Measurements from ENCODE around the gene AMELY.

The AMELY gene, protein sequence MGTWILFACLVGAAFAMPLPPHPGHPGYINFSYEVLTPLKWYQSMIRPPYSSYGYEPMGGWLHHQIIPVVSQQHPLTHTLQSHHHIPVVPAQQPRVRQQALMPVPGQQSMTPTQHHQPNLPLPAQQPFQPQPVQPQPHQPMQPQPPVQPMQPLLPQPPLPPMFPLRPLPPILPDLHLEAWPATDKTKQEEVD
- total RNA-seq = 0 reads per million in 9 experiments

GRCh38 chrY:6911253-6911881, at the start of gene AMELY:
Gene AMELY (minus strand): TSS chrY:6911752. CDS start chrY:6872608, 39,144 bp downstream.
- Mint-ChIP-seq H3K9me3 (no peaks in the 10 kb centered on the region), H3K36me3 (ENCODE audit: insufficient read depth) (no peaks in the 10 kb centered on the region), H3K4me3 (peak within 1 kb of the TSS; percentile 45 to 67), H3K27me3 (peaks cover 33 to 53% of the 10 kb centered on the region in 2 donors), H3K27ac (no peak within 1 kb of the TSS), H3K4me1 (ENCODE audit: low read depth in 2 of 2) (peaks cover 6 to 15% of the 10 kb centered on the region in 2 donors)
- ATAC-seq (replicated peaks) (no peak), DNase-seq (no peak)

- Mint-ChIP-seq H3K27me3 (peaks cover 0 to 42% of the 10 kb centered on the region in 2 donors), H3K27ac (no peak overlapping the region), H3K4me1 (ENCODE audit: low read depth in 2 of 2) (no peaks in the 10 kb centered on the region), H3K36me3 (ENCODE audit: insufficient read depth) (no peaks in the 10 kb centered on the region), H3K9me3 (no peaks in the 10 kb centered on the region), H3K4me3 (no peak overlapping the region)
- no peak for DNase-seq
- no peak for ATAC-seq (replicated peaks)
These were observed 38.4 kb upstream of the AMELY start for GRCh38 chrY:6949947-6950346.

DNA sequence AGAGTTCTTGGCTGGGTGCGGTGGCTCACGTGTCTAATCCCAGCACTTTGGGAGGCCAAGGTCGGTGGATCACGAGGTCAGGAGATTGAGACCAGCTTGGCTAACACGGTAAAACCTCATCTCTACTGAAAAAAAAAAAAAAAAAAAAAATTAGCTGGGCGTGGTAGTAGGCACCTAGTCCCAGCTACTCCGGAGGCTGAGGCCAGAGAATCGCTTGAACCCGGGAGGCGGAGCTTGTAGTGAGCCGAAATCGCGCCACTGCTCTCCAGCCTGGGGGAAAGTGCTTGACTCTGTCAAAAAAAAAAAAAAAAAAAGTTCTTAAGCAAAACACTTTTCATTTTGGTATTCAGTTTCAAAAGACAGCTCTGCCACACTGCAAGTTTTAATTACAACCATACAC, 36.8 kb upstream of the AMELY start:
- DNase-seq = no peak
- no peaks in the 10 kb centered on the region for H3K36me3 Mint-ChIP-seq (ENCODE audit: insufficient read depth)
- H3K4me3 Mint-ChIP-seq = no peak overlapping the region
- H3K9me3 Mint-ChIP-seq = no peaks in the 10 kb centered on the region
- no peaks in the 10 kb centered on the region for H3K4me1 Mint-ChIP-seq (ENCODE audit: low read depth in 2 of 2)
- no peak for ATAC-seq (replicated peaks)
- H3K27me3 Mint-ChIP-seq = peaks cover 0 to 36% of the 10 kb centered on the region in 2 donors
- no peak overlapping the region for H3K27ac Mint-ChIP-seq

GRCh38 chrY:6947695-6948094, 36.1 kb upstream of the AMELY start:
- Mint-ChIP-seq H3K4me3 (no peak overlapping the region), H3K27ac (no peak overlapping the region), H3K9me3 (no peaks in the 10 kb centered on the region), H3K27me3 (peaks cover 0 to 30% of the 10 kb centered on the region in 2 donors), H3K4me1 (ENCODE audit: low read depth in 2 of 2) (no peaks in the 10 kb centered on the region), H3K36me3 (ENCODE audit: insufficient read depth) (no peaks in the 10 kb centered on the region)
- no peak for DNase-seq
- ATAC-seq (replicated peaks) = no peak

- no peak overlapping the region for H3K4me3 Mint-ChIP-seq
- no peaks in the 10 kb centered on the region for H3K9me3 Mint-ChIP-seq
- H3K4me1 Mint-ChIP-seq (ENCODE audit: low read depth in 2 of 2) = no peaks in the 10 kb centered on the region
- ATAC-seq (replicated peaks) (no peak), DNase-seq (no peak)
- peaks cover 2% of the 10 kb centered on the region for H3K36me3 Mint-ChIP-seq (ENCODE audit: insufficient read depth)
- no peak overlapping the region for H3K27ac Mint-ChIP-seq
- H3K27me3 Mint-ChIP-seq = peaks cover 0 to 6% of the 10 kb centered on the region in 2 donors
These were observed 23.9 kb upstream of the AMELY start for GRCh38 chrY:6935497-6935896.

DNA sequence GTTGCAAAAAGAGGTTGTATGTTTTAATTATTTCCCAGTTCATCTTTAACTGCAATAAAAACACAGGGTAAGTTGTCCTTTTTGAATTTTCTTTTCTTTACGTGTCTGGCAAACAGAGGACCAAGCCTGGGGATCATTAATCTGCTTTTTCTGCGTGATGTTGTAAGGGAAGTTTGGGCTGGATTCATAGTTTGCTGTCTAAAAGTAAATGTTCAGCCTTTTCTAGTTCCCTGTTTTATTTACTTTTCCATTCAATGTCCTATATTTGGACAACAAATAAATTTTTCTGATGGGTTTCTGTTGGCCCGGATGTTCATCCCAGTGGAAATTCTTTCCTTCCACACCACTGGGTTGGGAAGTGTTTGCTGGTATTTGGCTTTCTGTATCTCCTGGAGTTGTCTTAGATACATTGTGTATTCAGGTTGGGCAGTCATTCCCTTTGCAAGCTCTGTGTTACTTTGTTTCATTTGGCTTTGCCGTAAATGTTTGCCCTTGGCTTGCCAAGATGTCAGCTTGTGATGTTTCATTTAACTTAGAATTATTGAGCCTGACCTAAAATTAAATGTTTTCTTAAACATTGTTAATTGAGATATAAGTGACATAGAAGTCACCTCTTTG, 20.3 kb upstream of the AMELY start:
- Mint-ChIP-seq H3K9me3 (no peaks in the 10 kb centered on the region), H3K4me1 (ENCODE audit: low read depth in 2 of 2) (no peaks in the 10 kb centered on the region), H3K27ac (no peak overlapping the region), H3K27me3 (peaks cover 0 to 6% of the 10 kb centered on the region in 2 donors), H3K4me3 (no peak overlapping the region), H3K36me3 (ENCODE audit: insufficient read depth) (no peaks in the 10 kb centered on the region)
- DNase-seq (no peak), ATAC-seq (replicated peaks) (no peak)

GRCh38 chrY:6929237-6929636, 17.7 kb upstream of the AMELY start:
- H3K4me1 Mint-ChIP-seq (ENCODE audit: low read depth in 2 of 2) = no peaks in the 10 kb centered on the region
- no peaks in the 10 kb centered on the region for H3K9me3 Mint-ChIP-seq
- DNase-seq (no peak), ATAC-seq (replicated peaks) (no peak)
- peaks cover 0 to 6% of the 10 kb centered on the region in 2 donors for H3K27me3 Mint-ChIP-seq
- no peaks in the 10 kb centered on the region for H3K36me3 Mint-ChIP-seq (ENCODE audit: insufficient read depth)
- no peak overlapping the region for H3K4me3 Mint-ChIP-seq
- H3K27ac Mint-ChIP-seq = no peak overlapping the region

GRCh38 chrY:6928265-6928664, 16.7 kb upstream of the AMELY start:
- Mint-ChIP-seq H3K4me1 (ENCODE audit: low read depth in 2 of 2) (no peaks in the 10 kb centered on the region), H3K27ac (no peak overlapping the region), H3K4me3 (no peak overlapping the region), H3K36me3 (ENCODE audit: insufficient read depth) (no peaks in the 10 kb centered on the region), H3K9me3 (no peaks in the 10 kb centered on the region), H3K27me3 (peaks cover 0 to 6% of the 10 kb centered on the region in 2 donors)
- DNase-seq = no peak
- ATAC-seq (replicated peaks) = no peak

GRCh38 chrY:6921061-6921460, 9.5 kb upstream of the AMELY start:
- H3K36me3 Mint-ChIP-seq (ENCODE audit: insufficient read depth) = no peaks in the 10 kb centered on the region
- H3K27me3 Mint-ChIP-seq = peaks cover 0 to 6% of the 10 kb centered on the region in 2 donors

DNA sequence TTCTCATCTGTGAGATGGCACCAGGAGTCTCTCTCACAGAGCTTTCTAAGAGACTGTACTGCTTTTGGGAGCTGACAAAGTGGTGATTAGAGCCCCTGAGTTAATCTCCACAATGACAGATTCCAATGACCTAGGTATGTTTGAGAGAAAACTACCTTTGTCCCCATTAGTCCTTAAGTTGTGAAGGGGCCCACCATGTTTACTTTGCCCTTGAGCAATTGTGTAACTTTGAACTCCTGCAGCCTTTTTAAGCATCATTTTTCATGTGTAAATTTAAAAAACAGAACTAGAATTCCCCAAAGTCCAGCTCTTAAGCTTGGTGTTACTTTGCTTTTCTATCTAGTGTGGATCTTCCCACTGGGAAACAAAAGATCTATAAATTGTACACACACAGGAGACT, 1.8 kb upstream of the AMELY start:
- Mint-ChIP-seq H3K27ac (no peak overlapping the region), H3K9me3 (no peaks in the 10 kb centered on the region), H3K4me3 (no peak overlapping the region), H3K36me3 (ENCODE audit: insufficient read depth) (no peaks in the 10 kb centered on the region), H3K27me3 (peaks cover 33 to 52% of the 10 kb centered on the region in 2 donors), H3K4me1 (ENCODE audit: low read depth in 2 of 2) (peaks cover 6 to 15% of the 10 kb centered on the region in 2 donors)
- DNase-seq (no peak), ATAC-seq (replicated peaks) (no peak)

More at GRCh38 chrY:6921061-6921460, 9.5 kb upstream of the AMELY start:
- no peak for ATAC-seq (replicated peaks)
- Mint-ChIP-seq H3K9me3 (peaks cover 0 to 2% of the 10 kb centered on the region in 2 donors), H3K27ac (no peak overlapping the region), H3K4me1 (ENCODE audit: low read depth in 2 of 2) (no peaks in the 10 kb centered on the region), H3K4me3 (no peak overlapping the region)
- no peak for DNase-seq

GRCh38 chrY:6910372-6911252, 940 bp downstream of the AMELY start, which contains the start of gene TBL1Y:
Gene TBL1Y (plus strand): TSS chrY:6910697. CDS start chrY:7025085, 114,388 bp downstream.
- ATAC-seq (replicated peaks) (no peak), DNase-seq (no peak)
- peak within 1 kb of the TSS; percentile 60 to 67 for H3K4me3 Mint-ChIP-seq
- no peaks in the 10 kb centered on the region for H3K9me3 Mint-ChIP-seq
- peaks cover 6 to 15% of the 10 kb centered on the region in 2 donors for H3K4me1 Mint-ChIP-seq (ENCODE audit: low read depth in 2 of 2)
- peaks cover 33 to 57% of the 10 kb centered on the region in 2 donors for H3K27me3 Mint-ChIP-seq
- no peak within 1 kb of the TSS for H3K27ac Mint-ChIP-seq
- no peaks in the 10 kb centered on the region for H3K36me3 Mint-ChIP-seq (ENCODE audit: insufficient read depth)

- ATAC-seq (replicated peaks) (no peak), DNase-seq (no peak)
- peaks cover 6 to 15% of the 10 kb centered on the region in 2 donors for H3K4me1 Mint-ChIP-seq (ENCODE audit: low read depth in 2 of 2)
- peak overlapping the region; percentile 60 to 67 for H3K4me3 Mint-ChIP-seq
- H3K9me3 Mint-ChIP-seq = no peaks in the 10 kb centered on the region
- H3K27me3 Mint-ChIP-seq = peaks cover 33 to 63% of the 10 kb centered on the region in 2 donors
- no peaks in the 10 kb centered on the region for H3K36me3 Mint-ChIP-seq (ENCODE audit: insufficient read depth)
- no peak overlapping the region for H3K27ac Mint-ChIP-seq
These were observed 1.7 kb downstream of the AMELY start for GRCh38 chrY:6909856-6910255.

- Mint-ChIP-seq H3K9me3 (no peaks in the 10 kb centered on the region), H3K27ac (peak overlapping the region in 1 of 2 donors; percentile 41), H3K4me1 (ENCODE audit: low read depth in 2 of 2) (peaks cover 6 to 15% of the 10 kb centered on the region in 2 donors), H3K36me3 (ENCODE audit: insufficient read depth) (no peaks in the 10 kb centered on the region), H3K27me3 (peaks cover 32 to 64% of the 10 kb centered on the region in 2 donors), H3K4me3 (peak overlapping the region; percentile 60 to 67)
- no peak for ATAC-seq (replicated peaks)
- DNase-seq = no peak
These were observed 2.4 kb downstream of the AMELY start for GRCh38 chrY:6909118-6909521.

Data from effector memory CD8-positive, alpha-beta T cell (primary cell).